Heart left ventricle (tissue), 16 donors: Measurements from ENCODE around the gene LIPC. TPM values are rescaled to one million over a fixed set of nuclear protein-coding genes. Genes with fewer than 3 reads are reported as not detected.
A peak's percentile ranks its signal among the peaks of the same experiment; 100 is the strongest.

Experiments
- ATAC-seq, 4 donors: fragments of 200-7000 bp; cut with Tn5 transposase; one replicate each; pipeline ENCODE4 v1.9.1; 2020 to 2022; ENCODE audit warnings: moderate library complexity in 4 of 4, mild to moderate bottlenecking in 3 of 4, moderate number of reproducible peaks in 1 of 4
- DNase-seq, 5 donors: peaks; one replicate each; pipeline ENCODE4 v3.0.0-alpha.2; 2020
- H3K27ac ChIP-seq, 12 donors: fragments of 200-600 bp; sonication (generic) in 4 of 12; one replicate each; pipeline versions ENCODE4 v1.5.0 to v1.8.0; 2016 to 2022; ENCODE audit warnings: mild to moderate bottlenecking in 2 of 12
- H3K27me3 ChIP-seq, 9 donors: fragments of 200-600 bp; sonication (generic) in 2 of 9; one replicate each; pipeline versions ENCODE4 v1.5.1 to v1.8.0; 2016 to 2022; ENCODE audit warnings: mild to moderate bottlenecking in 3 of 9
- H3K36me3 ChIP-seq, 9 donors: fragments of 200-600 bp; sonication (generic) in 2 of 9; one replicate each; pipeline versions ENCODE4 v1.5.0 to v1.8.0; 2018 to 2022; ENCODE audit warnings: mild to moderate bottlenecking in 2 of 9
- H3K4me1 ChIP-seq, 12 donors: fragments of 200-600 bp; sonication (generic) in 4 of 12; one replicate each; pipeline versions ENCODE4 v1.5.0 to v1.8.0; 2016 to 2022; ENCODE audit warnings: mild to moderate bottlenecking in 3 of 12
- H3K4me3 ChIP-seq, 12 donors: fragments of 200-600 bp; sonication (generic) in 4 of 12; one replicate each; pipeline versions ENCODE4 v1.5.0 to v1.8.0; 2017 to 2022; ENCODE audit warnings: mild to moderate bottlenecking in 9 of 12, moderate library complexity in 4 of 12
- H3K9me3 ChIP-seq, 12 donors: fragments of 200-600 bp; sonication (generic) in 4 of 12; one replicate each; pipeline versions ENCODE4 v1.5.0 to v1.8.0; 2016 to 2022; ENCODE audit warnings: mild to moderate bottlenecking in 1 of 12
- CTCF ChIP-seq, 12 donors: fragments of 200-600 bp; sonication (generic) in 4 of 12; IDR thresholded peaks; one replicate each; pipeline versions ENCODE4 v1.5.0 to v1.8.0; 2018 to 2022; ENCODE audit warnings: antibody characterized with exemption in 12 of 12, mild to moderate bottlenecking in 5 of 12
- POLR2A ChIP-seq, 2 donors: fragments of 450-650 bp; IDR thresholded peaks; one replicate each; pipeline ENCODE4 v1.6.1; 2017; ENCODE audit warnings: antibody characterized with exemption in 2 of 2, mild to moderate bottlenecking in 2 of 2, moderate library complexity in 2 of 2
- WGBS, 4 donors: extraction: QIAGEN DNeasy Blood & Tissue Kit in 2 of 4; methylation state at CpG; one replicate each; pipeline versions ENCODE4 v1.1.5 to v1.1.7; 2013 to 2018; 5-methylcytosine and 5-hydroxymethylcytosine counted together
- intact Hi-C, 10 donors: fragments of 100-400 bp; cut with DNase I; formaldehyde crosslinking; loops; one replicate each; pipeline versions ENCODE4 v1.11.1 to v1.14.2; 2022
- polyA plus RNA-seq, 2 donors: library from polyadenylated mRNA; stranded (reverse); fragments of 200-250 nt; gene quantifications; one replicate each; pipeline ENCODE4 v1.2.3, GENCODE V29; 2013
- total RNA-seq, 9 donors: library from RNA; depleted of rRNA in 2 of 9; stranded (reverse); fragments of >200 nt in 2 of 9; fragmentation: NEBNext Ultra II Directional in 3 of 9; extraction: Animal tissue kit (Norgen Biotek cat#: 25700) in 3 of 9; gene quantifications; one replicate each; pipeline versions ENCODE4 v1.1.0 to v1.2.4, GENCODE V29; 2016 to 2023
- donor health status: ischemic (EF 13 %, LVEDD 7.1; RV severe dilation, severe dysfunction).
- donor health status: healthy with polysubstance abuse.
- donor health status: DM: no; HTN: yes; CAD: no.
- donor health status: DM: no; HTN: no; CAD: no.
- donor health status: ischemic (EF 25% LVEDD 6.9; RV normal size, moderate dysfunction).
- donor health status: ischemic (EF 25% LVEDD 5.7; RV mildly dilated, moderate dysfunction).
- donor health status: healthy.
- donor health status: DM: yes; HTN: yes; CAD: no.
- donor health status: ischemic (EF 35%, LVEDD 5.7; RV mildly dilated, moderate dysfunction).
- donor health status: nonischemic (EF 11% LVEDD 7.7; RV severe dilation, severe dysfunction).
- donor health status: DM: yes; HTN: yes; CAD: no.
- donor health status: PGD.
- donor health status: ischemic (EF 29% LVEDD 5.4; RV normal size, mild dysfunction).
- donor health status: nonischemic (EF 23%, LVEDD 6.1; RV moderate dilation, normal function).

The LIPC gene
- total and polyA plus RNA-seq, 11 donors: 0.10 to 1.4 (median 0.55) TPM; not detected in 1

- H3K4me3 ChIP-seq: no peak overlapping the region
- 88 to 91% (median 89%) methylated on average over 9 of the region's 9 CpGs for WGBS, 4 donors
- intact Hi-C loops: no loop called here
- H3K36me3 ChIP-seq: no peaks in the 10 kb centered on the region
- peak overlapping the region in 1 of 12 donors; percentile 40 for H3K27ac ChIP-seq
- ATAC-seq (no peak), DNase-seq (no peak)
- H3K9me3 ChIP-seq: no peaks in the 10 kb centered on the region
- no peaks in the 10 kb centered on the region for H3K27me3 ChIP-seq
- H3K4me1 ChIP-seq: peaks cover 0 to 25% (median 9%) of the 10 kb centered on the region in 12 donors
- no peak for TF ChIP-seq CTCF (IDR thresholded peaks at IDR 0.05)
Observed at GRCh38 chr15:58506783-58507668, 75.2 kb downstream of the LIPC start.

GRCh38 chr15:58509556-58509955, 77.8 kb downstream of the LIPC start:
- intact Hi-C loops: no loop called here
- peak overlapping the region in 1 of 12 donors; percentile 17 for H3K27ac ChIP-seq

DNA sequence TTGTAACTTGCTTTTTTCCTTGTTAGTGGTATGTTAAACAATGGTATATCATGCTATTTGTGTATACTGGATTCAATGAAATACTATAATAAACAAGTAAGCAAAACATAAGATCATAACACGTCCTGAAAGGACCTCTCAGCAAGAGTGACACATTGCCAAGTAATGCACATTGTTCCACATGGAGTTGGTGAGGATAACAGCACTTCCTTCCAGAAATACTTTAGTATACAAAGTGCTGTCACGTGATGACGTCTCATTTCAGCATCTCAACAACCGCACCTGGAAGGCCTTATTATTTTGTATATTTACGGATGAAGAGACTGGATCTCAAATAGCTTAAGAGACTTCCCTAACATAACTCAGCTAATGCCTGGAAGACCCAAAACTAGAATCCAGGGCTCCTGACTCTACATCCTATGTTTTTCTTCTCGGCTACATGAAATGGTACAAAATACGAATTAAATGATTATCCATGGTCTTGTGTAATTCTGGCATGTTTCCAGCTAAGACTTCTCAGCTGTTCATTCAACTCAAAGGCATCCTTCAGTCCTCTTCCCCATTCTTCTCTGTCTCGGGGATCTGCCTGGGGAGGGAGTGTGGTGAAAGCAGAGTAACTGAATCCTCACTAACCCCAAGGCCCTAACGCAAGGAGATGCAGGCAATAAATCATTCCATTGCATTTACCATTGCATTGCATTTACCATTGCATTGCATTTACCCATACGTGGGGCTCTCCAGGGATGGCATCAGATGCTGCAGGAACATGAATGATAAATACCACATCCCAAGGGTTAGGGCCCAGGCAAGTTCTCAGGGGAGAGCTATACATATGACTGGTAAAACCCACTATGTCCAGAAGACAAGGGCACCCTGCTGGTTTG, 79.2 kb downstream of the LIPC start:
- Histone ChIP-seq H3K9me3 (peaks cover 0 to 6% (median 0%) of the 10 kb centered on the region in 12 donors), H3K4me1 (peaks cover 0 to 23% (median 4%) of the 10 kb centered on the region in 12 donors), H3K27me3 (no peaks in the 10 kb centered on the region), H3K4me3 (no peak overlapping the region), H3K27ac (no peak overlapping the region), H3K36me3 (no peaks in the 10 kb centered on the region)
- no peak for ATAC-seq
- 53 to 63% (median 56%) methylated on average over 10 of the region's 10 CpGs for WGBS, 4 donors
- DNase-seq: no peak
- intact Hi-C loops: no loop called here
- TF ChIP-seq CTCF (IDR thresholded peaks at IDR 0.05) (no peak), POLR2A (IDR thresholded peaks at IDR 0.05) (no peak)

More at GRCh38 chr15:58509556-58509955, 77.8 kb downstream of the LIPC start:
- Histone ChIP-seq H3K4me1 (peaks cover 0 to 25% (median 9%) of the 10 kb centered on the region in 12 donors), H3K27me3 (no peaks in the 10 kb centered on the region), H3K9me3 (no peaks in the 10 kb centered on the region), H3K36me3 (no peaks in the 10 kb centered on the region), H3K4me3 (no peak overlapping the region)
- 47 to 78% (median 65%) methylated on average over 1 of the region's 1 CpG for WGBS, 4 donors
- TF ChIP-seq CTCF (IDR thresholded peaks at IDR 0.05): no peak
- no peak for TF ChIP-seq POLR2A (IDR thresholded peaks at IDR 0.05)
- ATAC-seq (no peak), DNase-seq (no peak)

GRCh38 chr15:58511599-58511987, 79.8 kb downstream of the LIPC start:
- H3K9me3 ChIP-seq: peaks cover 0 to 6% (median 0%) of the 10 kb centered on the region in 12 donors
- WGBS, 4 donors: 91 to 97% (median 92%) methylated on average over 3 of the region's 3 CpGs
- ATAC-seq: no peak

More at GRCh38 chr15:58511599-58511987, 79.8 kb downstream of the LIPC start:
- Histone ChIP-seq H3K36me3 (no peaks in the 10 kb centered on the region), H3K27ac (no peak overlapping the region), H3K27me3 (no peaks in the 10 kb centered on the region), H3K4me1 (peaks cover 0 to 22% (median under 1%) of the 10 kb centered on the region in 12 donors), H3K4me3 (no peak overlapping the region)
- intact Hi-C loops: no loop called here
- TF ChIP-seq CTCF (IDR thresholded peaks at IDR 0.05) (no peak), POLR2A (IDR thresholded peaks at IDR 0.05) (no peak)
- no peak for DNase-seq
